K562 (cell line): ENCODE measurements around the gene KEL. TPM values are rescaled to one million over a fixed set of nuclear protein-coding genes. Genes with fewer than 3 reads are reported as not detected.
A peak's percentile ranks its signal among the peaks of the same experiment; 100 is the strongest.

ENCODE experiments used
- E4F1 ChIP-seq: fragments of 250-450 bp; sonication (Bioruptor Pico); IDR thresholded peaks from 2 replicates; pipeline ENCODE4 v1.5.0; 2021; ENCODE audit warnings: mild to moderate bottlenecking, borderline replicate concordance
- EP400 ChIP-seq: fragments of 450-650 bp; IDR thresholded peaks from 2 replicates; pipeline ENCODE4 v1.6.1; 2017; ENCODE audit warnings: antibody characterized with exemption, mild to moderate bottlenecking, moderate library complexity
- GABPB1 ChIP-seq: sonication (generic); formaldehyde crosslinking; IDR thresholded peaks from 2 replicates; pipeline ENCODE4 v1.8.0; 2022; ENCODE audit warnings: mild to moderate bottlenecking, missing genetic modification reagents
- GATA2 ChIP-seq: sonication (generic); formaldehyde crosslinking; IDR thresholded peaks from 2 replicates; pipeline ENCODE4 v1.4.0; 2020; ENCODE audit warnings: mild to moderate bottlenecking, missing genetic modification reagents
- KLF1 ChIP-seq: fragments of 450-650 bp; IDR thresholded peaks from 2 replicates; pipeline ENCODE4 v1.6.1; 2016; ENCODE audit warnings: missing genetic modification characterization, missing compliant biosample characterization
- KLF10 ChIP-seq: fragments of 250-450 bp; sonication (Bioruptor Pico); IDR thresholded peaks from 2 replicates; pipeline ENCODE4 v1.6.1; 2021; ENCODE audit warnings: matching md5 sums
- PKNOX1 ChIP-seq: fragments of 450-650 bp; IDR thresholded peaks from 2 replicates; pipeline ENCODE4 v1.6.1; 2016
- TBP ChIP-seq: optimal IDR thresholded peaks from 2 replicates; pipeline ENCODE3; 2011; ENCODE audit warnings: low read depth, low read length, improper control_type of control experiment
- ZMIZ1 ChIP-seq, 2 experiments: fragments of 150-350 bp in 1 of 2; IDR thresholded peaks; 2 replicates each; pipeline ENCODE4 v1.6.1; 2012 to 2016; ENCODE audit warnings: low read depth in 2 of 2, low read length in 2 of 2, mild to moderate bottlenecking in 1 of 2, moderate library complexity in 1 of 2
- ZNF124 ChIP-seq: sonication (generic); formaldehyde crosslinking; IDR thresholded peaks from 2 replicates; pipeline ENCODE4 v1.8.1; 2022; ENCODE audit warnings: missing genetic modification reagents
- ZNF280B ChIP-seq: fragments of 250-450 bp; sonication (Bioruptor Pico); IDR thresholded peaks from 2 replicates; pipeline ENCODE4 v1.5.1; 2021; ENCODE audit warnings: mild to moderate bottlenecking
- ZNF644 ChIP-seq: fragments of 200-800 bp; sonication (Bioruptor generic); IDR thresholded peaks from 2 replicates; pipeline ENCODE4 v1.6.1; 2016; ENCODE audit warnings: low read depth, missing genetic modification characterization, missing compliant biosample characterization
- polyA plus RNA-seq, 8 experiments: library from polyadenylated mRNA; depleted of rRNA in 4 of 8; stranded (reverse) in 5 of 8; unstranded in 3 of 8; fragments of >200 nt; fragmentation: Nextera tagmentation in 2 of 8; fragmentation: Illumina TruSeq in 1 of 8; extraction: Ambion mirVana in 2 of 8; extraction: Trizol in 1 of 8; gene quantifications; 2 replicates each; pipeline versions ENCODE4 v1.2.1 to v1.2.3, GENCODE V29; 2011 to 2014; ENCODE audit warnings: inconsistent platforms in 1 of 8, missing spikeins in 1 of 8
- total RNA-seq, 7 experiments: library from RNA; depleted of rRNA in 6 of 7; stranded (reverse); fragments of >200 nt in 6 of 7; fragmentation: Illumina TruSeq in 2 of 7; extraction: Trizol in 2 of 7; gene quantifications; 2 replicates each; pipeline versions ENCODE4 v1.2.1 to v1.2.3, GENCODE V29; 2011 to 2021; ENCODE audit warnings: low replicate concordance in 1 of 7

KEL gene
- total and polyA plus RNA-seq, 9 of the 15 experiments (the other 6 are each of a cell fraction or from before 2014, with no cell fraction given) = 9.0 to 47.4 (median 22.2) TPM

- 0 out of 2 replicates have a peak, but pooled peaks have one; percentile 25 for TF ChIP-seq GABPB1 (CRISPR knock-in tag)
- TF ChIP-seq PKNOX1 = peak; percentile 53; the same call in 1 of the 2 replicates
- peak in 1 of 2 experiments; percentile 89; a peak in 2 of 4 replicates for TF ChIP-seq ZMIZ1 (IDR thresholded peaks at IDR 0.05; ENCODE audit: low read depth in 2 of 2, low read length in 2 of 2)
- TF ChIP-seq GATA2 = peak; percentile 92
- no peak for TF ChIP-seq KLF10 (CRISPR knock-in tag)
- TF ChIP-seq TBP = peak; percentile 76
- TF ChIP-seq ZNF644 (tag) = no peak
- no peak for TF ChIP-seq ZNF124 (CRISPR knock-in tag)
- TF ChIP-seq E4F1 (CRISPR knock-in tag) = no peak
- peak; percentile 51 for TF ChIP-seq EP400
- TF ChIP-seq ZNF280B = no peak
- 0 out of 2 replicates have a peak, but pooled peaks have one; percentile 17 for TF ChIP-seq KLF1 (tag)
These were observed at the start of gene KEL (continued) for GRCh38 chr7:142961973-142962926.
